WTC11 (cell line): ENCODE measurements around the gene TANGO6.

Experiments used
- ELF4 ChIP-seq: sonication (generic); formaldehyde crosslinking; IDR thresholded peaks from 2 replicates; pipeline ENCODE4 v1.8.1; 2022; ENCODE audit warnings: low read depth, mild to moderate bottlenecking, moderate library complexity, missing genetic modification reagents
- ETV6 ChIP-seq: sonication (generic); formaldehyde crosslinking; IDR thresholded peaks from 2 replicates; pipeline ENCODE4 v1.8.1; 2022; ENCODE audit warnings: mild to moderate bottlenecking, missing genetic modification reagents
- ZNF232 ChIP-seq: sonication (generic); formaldehyde crosslinking; IDR thresholded peaks from 2 replicates; pipeline ENCODE4 v1.8.0; 2022; ENCODE audit warnings: mild to moderate bottlenecking, missing genetic modification reagents
- ZNF317 ChIP-seq: sonication (generic); formaldehyde crosslinking; IDR thresholded peaks from 2 replicates; pipeline ENCODE4 v1.8.1; 2023; ENCODE audit warnings: low read depth, mild to moderate bottlenecking, moderate library complexity, missing genetic modification reagents, borderline replicate concordance
- TF ChIP-seq, protein P1 (sequence below): fragments of 200-600 bp; IDR thresholded peaks from 2 replicates; pipeline ENCODE4 v1.8.0; 2022; ENCODE audit warnings: antibody characterized with exemption
- TF ChIP-seq, protein P2 (sequence below): sonication (generic); formaldehyde crosslinking; IDR thresholded peaks from 2 replicates; pipeline ENCODE4 v1.8.0; 2022; ENCODE audit warnings: mild to moderate bottlenecking, missing genetic modification reagents

DNA sequence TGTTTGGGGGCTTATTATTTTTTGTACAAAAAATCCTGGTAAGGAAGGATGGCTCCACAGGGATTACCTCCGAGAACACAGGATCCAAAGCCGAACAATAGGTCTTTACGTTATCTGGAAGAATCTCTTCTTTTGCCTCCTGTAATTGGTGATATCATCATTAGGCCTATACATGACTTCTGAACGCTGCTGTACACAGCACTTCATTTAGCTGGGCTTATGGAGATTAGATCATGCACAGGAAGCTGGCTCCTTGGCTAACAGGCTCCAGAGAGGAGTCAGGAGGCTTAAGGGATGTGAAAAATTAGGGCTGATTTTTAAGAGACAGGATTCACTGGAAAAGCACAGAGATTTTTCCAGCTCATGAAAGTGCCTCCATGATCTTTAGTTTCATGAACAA, 54.7 kb downstream of the TANGO6 start:
- TF ChIP-seq, protein P1, sequence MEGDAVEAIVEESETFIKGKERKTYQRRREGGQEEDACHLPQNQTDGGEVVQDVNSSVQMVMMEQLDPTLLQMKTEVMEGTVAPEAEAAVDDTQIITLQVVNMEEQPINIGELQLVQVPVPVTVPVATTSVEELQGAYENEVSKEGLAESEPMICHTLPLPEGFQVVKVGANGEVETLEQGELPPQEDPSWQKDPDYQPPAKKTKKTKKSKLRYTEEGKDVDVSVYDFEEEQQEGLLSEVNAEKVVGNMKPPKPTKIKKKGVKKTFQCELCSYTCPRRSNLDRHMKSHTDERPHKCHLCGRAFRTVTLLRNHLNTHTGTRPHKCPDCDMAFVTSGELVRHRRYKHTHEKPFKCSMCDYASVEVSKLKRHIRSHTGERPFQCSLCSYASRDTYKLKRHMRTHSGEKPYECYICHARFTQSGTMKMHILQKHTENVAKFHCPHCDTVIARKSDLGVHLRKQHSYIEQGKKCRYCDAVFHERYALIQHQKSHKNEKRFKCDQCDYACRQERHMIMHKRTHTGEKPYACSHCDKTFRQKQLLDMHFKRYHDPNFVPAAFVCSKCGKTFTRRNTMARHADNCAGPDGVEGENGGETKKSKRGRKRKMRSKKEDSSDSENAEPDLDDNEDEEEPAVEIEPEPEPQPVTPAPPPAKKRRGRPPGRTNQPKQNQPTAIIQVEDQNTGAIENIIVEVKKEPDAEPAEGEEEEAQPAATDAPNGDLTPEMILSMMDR = no peak
- TF ChIP-seq, protein P2, sequence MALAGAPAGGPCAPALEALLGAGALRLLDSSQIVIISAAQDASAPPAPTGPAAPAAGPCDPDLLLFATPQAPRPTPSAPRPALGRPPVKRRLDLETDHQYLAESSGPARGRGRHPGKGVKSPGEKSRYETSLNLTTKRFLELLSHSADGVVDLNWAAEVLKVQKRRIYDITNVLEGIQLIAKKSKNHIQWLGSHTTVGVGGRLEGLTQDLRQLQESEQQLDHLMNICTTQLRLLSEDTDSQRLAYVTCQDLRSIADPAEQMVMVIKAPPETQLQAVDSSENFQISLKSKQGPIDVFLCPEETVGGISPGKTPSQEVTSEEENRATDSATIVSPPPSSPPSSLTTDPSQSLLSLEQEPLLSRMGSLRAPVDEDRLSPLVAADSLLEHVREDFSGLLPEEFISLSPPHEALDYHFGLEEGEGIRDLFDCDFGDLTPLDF (CRISPR knock-in tag) = no peak
- TF ChIP-seq ZNF317 (CRISPR knock-in tag) (no peak), ZNF232 (CRISPR knock-in tag) (no peak), ELF4 (no peak), ETV6 (CRISPR knock-in tag) (no peak)
